Measurements from ENCODE around the gene TNS1. TPM values are rescaled to one million over a fixed set of nuclear protein-coding genes. Genes with fewer than 3 reads are reported as not detected.

The TNS1 gene
- 64.6 and 97.8 TPM in 2 replicates for total RNA-seq

DNA sequence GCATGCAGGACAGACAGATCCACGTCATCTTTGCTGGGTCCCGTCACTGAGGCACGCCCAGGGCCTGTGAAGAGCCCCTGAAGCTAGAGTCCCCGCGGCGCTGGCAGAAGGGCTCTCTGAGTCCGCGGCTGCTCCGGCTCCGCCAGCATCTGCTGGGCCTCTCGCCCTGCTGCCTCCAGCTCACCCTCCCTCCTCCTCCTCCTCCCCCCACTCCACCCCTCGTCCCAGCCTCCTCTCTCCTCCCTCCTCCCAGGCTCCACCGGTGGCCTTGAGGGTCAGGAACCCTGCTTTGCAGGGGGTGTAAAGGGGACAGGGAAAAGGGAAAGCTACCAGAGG, at the start of gene TNS1:
Gene TNS1, minus strand, starts transcription at position 151 of the 336 bp plus-strand sequence. Its CDS starts 123 bp downstream, at position 28.

Other genes with a start within 250 kb of the TNS1 start
- gene RUFY4, start 66.3 kb upstream of the TNS1 start, total RNA-seq: not detected in 2 replicates
- not detected in 2 replicates for gene CXCR2, start 123.0 kb upstream of the TNS1 start, total RNA-seq
- gene CXCR1, start 164.0 kb upstream of the TNS1 start, total RNA-seq: not detected in 2 replicates
- 300 and 448 TPM in 2 replicates for gene ARPC2, start 214.2 kb upstream of the TNS1 start, total RNA-seq

Data from uterine smooth muscle cell (primary cell).